Fibroblast of skin of right quadriceps (primary cell): ENCODE results near the gene FAM13B.
"Not testable (repeated sequence)": the region's sequence is repeated elsewhere in the genome, so short reads cannot be mapped to it uniquely, and the experiment has no call there.

Source experiments
- DNase-seq: peaks from one replicate; pipeline ENCODE4 v3.0.0-alpha.2; 2013

The FAM13B gene

GRCh38 chr5:138033907-138034306, 1.0 kb upstream of the FAM13B start:
- peak; percentile 68 for DNase-seq

GRCh38 chr5:138033386-138033808, 518 bp upstream of the FAM13B start:
- DNase-seq: no peak

GRCh38 chr5:138032028-138032571, 779 bp downstream of the FAM13B start:
- DNase-seq: peak; percentile 30

- no peak for DNase-seq
Measured at GRCh38 chr5:138029944-138030343, 2.9 kb downstream of the FAM13B start.

GRCh38 chr5:138029501-138029900, 3.4 kb downstream of the FAM13B start:
- DNase-seq: no peak

GRCh38 chr5:138028971-138029365, 3.9 kb downstream of the FAM13B start:
- no peak for DNase-seq

- DNase-seq: not testable (repeated sequence)
Measured at GRCh38 chr5:138028262-138028970, 4.5 kb downstream of the FAM13B start.

GRCh38 chr5:138026793-138027192, 6.1 kb downstream of the FAM13B start:
- DNase-seq: not testable (repeated sequence)

GRCh38 chr5:138025285-138025684, 7.6 kb downstream of the FAM13B start:
- DNase-seq: no peak

- no peak for DNase-seq
Measured at GRCh38 chr5:138024117-138024516, 8.8 kb downstream of the FAM13B start.

GRCh38 chr5:138022912-138023311, 10.0 kb downstream of the FAM13B start:
- DNase-seq: no peak

GRCh38 chr5:138021771-138022170, 11.1 kb downstream of the FAM13B start:
- DNase-seq: no peak

GRCh38 chr5:138018849-138019248, 14.0 kb downstream of the FAM13B start:
- peak; percentile 48 for DNase-seq

- DNase-seq: no peak
Measured at GRCh38 chr5:138015916-138016315, 17.0 kb downstream of the FAM13B start.

- no peak for DNase-seq
Measured at GRCh38 chr5:138011991-138012390, 20.9 kb downstream of the FAM13B start.

GRCh38 chr5:138000102-138000723, 32.7 kb downstream of the FAM13B start:
- peak; percentile 6 for DNase-seq

- DNase-seq: peak; percentile 9
Measured at GRCh38 chr5:137997726-137998213, 35.1 kb downstream of the FAM13B start.

- DNase-seq: no peak
Measured at GRCh38 chr5:137995749-137996128, 37.1 kb downstream of the FAM13B start.

GRCh38 chr5:137995077-137995748, 37.7 kb downstream of the FAM13B start:
- DNase-seq: peak; percentile 28

GRCh38 chr5:137994556-137994955, 38.3 kb downstream of the FAM13B start:
- no peak for DNase-seq

- DNase-seq: no peak
Measured at GRCh38 chr5:137989419-137989818, 43.5 kb downstream of the FAM13B start.

GRCh38 chr5:137975208-137975607, 57.7 kb downstream of the FAM13B start:
- no peak for DNase-seq

- DNase-seq: not testable (repeated sequence)
Measured at GRCh38 chr5:137970384-137970783, 62.5 kb downstream of the FAM13B start.

GRCh38 chr5:137960819-137961218, 72.1 kb downstream of the FAM13B start:
- no peak for DNase-seq
